Caco-2 (cell line): ENCODE results near the gene PSMA3. TPM values are rescaled to one million over a fixed set of nuclear protein-coding genes. Genes with fewer than 3 reads are reported as not detected.

Experiments
- BruUV-seq: library from RNA; stranded (reverse); fragments of 400-500 nt; replicated peaks from 2 replicates; lab custom pipeline; 2021; lab: Mats Ljungman, UMichigan
- CTCF ChIA-PET: fragments of 300-600 bp; sonication (Branson Sonifier 250); formaldehyde crosslinking; loops from one replicate; lab custom pipeline; 2022; ENCODE audit warnings: antibody characterized with exemption; lab: Charles Lee
- POLR2A ChIA-PET: fragments of 300-600 bp; sonication (Branson Sonifier 250); formaldehyde crosslinking; loops from one replicate; lab custom pipeline; 2022; ENCODE audit warnings: antibody characterized with exemption; lab: Charles Lee
- DNase-seq, 2 experiments: peaks; one replicate each; pipeline versions ENCODE4 v3.0.0 to v3.0.0-alpha.2; 2020 to 2022
- H3K27me3 ChIP-seq: replicated peaks from 2 replicates; pipeline ENCODE4 v1.6.0; 2011; ENCODE audit warnings: low read length; ENCODE audit not compliant: control insufficient read depth, insufficient read depth
- H3K36me3 ChIP-seq: 2 replicates; pipeline ENCODE4 v1.5.1; 2011; ENCODE audit warnings: low read length; ENCODE audit not compliant: control insufficient read depth, insufficient read depth
- H3K4me1 ChIP-seq: fragments of 250-450 bp; sonication (Bioruptor Pico); 2 replicates; pipeline ENCODE4 v1.5.1; 2020; ENCODE audit warnings: mild to moderate bottlenecking
- H3K4me3 ChIP-seq: 2 replicates; pipeline ENCODE4 v1.5.1; 2011; ENCODE audit warnings: low read depth, mild to moderate bottlenecking, control low read depth, low read length
- H3K9me3 ChIP-seq: fragments of 250-450 bp; sonication (Bioruptor Pico); 2 replicates; pipeline ENCODE4 v1.5.1; 2020; ENCODE audit warnings: mild to moderate bottlenecking, moderate library complexity
- H3K27ac Mint-ChIP-seq: one replicate; pipeline ENCODE4 v1.8.0; 2022; ENCODE audit warnings: mixed read lengths; ENCODE audit not compliant: unreplicated experiment
- H3K27me3 Mint-ChIP-seq: one replicate; pipeline ENCODE4 v1.8.0; 2022; ENCODE audit warnings: mixed read lengths; ENCODE audit not compliant: insufficient read depth, unreplicated experiment
- H3K36me3 Mint-ChIP-seq: one replicate; pipeline ENCODE4 v1.8.0; 2022; ENCODE audit warnings: mild to moderate bottlenecking, mixed read lengths; ENCODE audit not compliant: insufficient read depth, unreplicated experiment
- H3K4me1 Mint-ChIP-seq: one replicate; pipeline ENCODE4 v1.8.0; 2022; ENCODE audit warnings: low read depth, mixed read lengths; ENCODE audit not compliant: unreplicated experiment
- H3K4me3 Mint-ChIP-seq: one replicate; pipeline ENCODE4 v1.8.0; 2022; ENCODE audit warnings: mild to moderate bottlenecking, moderate library complexity, mixed read lengths; ENCODE audit not compliant: unreplicated experiment
- H3K9me3 Mint-ChIP-seq: one replicate; pipeline ENCODE4 v1.8.0; 2022; ENCODE audit warnings: mixed read lengths; ENCODE audit not compliant: unreplicated experiment
- CTCF ChIP-seq, 2 experiments: fragments of 200-600 bp in 1 of 2; IDR thresholded peaks; 1 replicate in 1 of 2; 2 replicates in 1 of 2; pipeline versions ENCODE4 v1.5.1 to v1.8.0; 2011 to 2022; ENCODE audit warnings: antibody characterized with exemption in 1 of 2, control low read depth in 1 of 2, inconsistent platforms in 1 of 2, low read depth in 1 of 2, low read length in 1 of 2, mild to moderate bottlenecking in 1 of 2, moderate library complexity in 1 of 2; ENCODE audit not compliant: insufficient read depth in 1 of 2, severe bottlenecking in 1 of 2, unreplicated experiment in 1 of 2
- intact Hi-C: fragments of 100-400 bp; cut with micrococcal nuclease; formaldehyde crosslinking; loops from one replicate; pipeline ENCODE4 v1.10.0; 2022; ENCODE audit not compliant: unreplicated experiment
- total RNA-seq: library from RNA; stranded (reverse); gene quantifications from 2 replicates; pipeline ENCODE4 v1.2.3, GENCODE V29; 2022

Gene PSMA3
- total RNA-seq, 1 experiment from 2014 or later = 334 TPM

- Histone ChIP-seq H3K4me1 (peaks cover 7% of the 10 kb centered on the region; the same call in 1 of the 2 replicates), H3K4me3 (peak overlapping the region; percentile 47), H3K36me3 (no peaks in the 10 kb centered on the region; the same call in 1 of the 2 replicates), H3K9me3 (no peaks in the 10 kb centered on the region), H3K27me3 (no peaks in the 10 kb centered on the region)
- ChIA-PET POLR2A (interaction anchor here (1.3 to 1.9 kb wide), 4 partner anchors 10 to 99 kb away, joined by 5 to 27 read pairs (median 12); partner anchors contain the start of genes PSMA3 and TOMM20L), CTCF (interaction anchor here (1.1 to 1.9 kb wide), 3 partner anchors 25 to 98 kb away, joined by 3 to 12 read pairs (median 7); partner anchors contain the start of genes PSMA3 and TOMM20L)
- DNase-seq = peak in 1 of 2 experiments; percentile 47
- intact Hi-C loops = loop anchor here (1.0 to 5.0 kb wide), 2 partner anchors 10 to 40 kb away; no protein-coding TSS in a partner anchor
- no peak overlapping the region for H3K27ac Mint-ChIP-seq
- peaks cover 41% of the 10 kb centered on the region for H3K36me3 Mint-ChIP-seq
- no peaks in the 10 kb centered on the region for H3K4me1 Mint-ChIP-seq
- TF ChIP-seq CTCF (IDR thresholded peaks at IDR 0.05; ENCODE audit: insufficient read depth in 1 of 2, low read depth in 1 of 2, low read length in 1 of 2, severe bottlenecking in 1 of 2, unreplicated experiment in 1 of 2) = no peak
- H3K27me3 Mint-ChIP-seq = no peaks in the 10 kb centered on the region
- H3K9me3 Mint-ChIP-seq = no peaks in the 10 kb centered on the region
- no peak overlapping the region for H3K4me3 Mint-ChIP-seq
- BruUV-seq = TSS peak; percentile 59
These were observed 52.7 kb downstream of the PSMA3 start for GRCh38 chr14:58297412-58297761.

GRCh38 chr14:58297762-58298476, 53.3 kb downstream of the PSMA3 start:
- Histone ChIP-seq H3K4me1 (peaks cover 7% of the 10 kb centered on the region; the same call in 1 of the 2 replicates), H3K27me3 (no peaks in the 10 kb centered on the region), H3K36me3 (peaks cover 2% of the 10 kb centered on the region), H3K4me3 (peak overlapping the region; percentile 85), H3K9me3 (no peaks in the 10 kb centered on the region)
- no peaks in the 10 kb centered on the region for H3K9me3 Mint-ChIP-seq
- no peaks in the 10 kb centered on the region for H3K4me1 Mint-ChIP-seq
- TF ChIP-seq CTCF (IDR thresholded peaks at IDR 0.05; ENCODE audit: insufficient read depth in 1 of 2, low read depth in 1 of 2, low read length in 1 of 2, severe bottlenecking in 1 of 2, unreplicated experiment in 1 of 2) = no peak
- peaks cover 36% of the 10 kb centered on the region for H3K36me3 Mint-ChIP-seq
- intact Hi-C loops = loop anchor here (1.0 to 5.0 kb wide), 5 partner anchors 11 to 98 kb away; partner anchors contain the start of genes ACTR10, PSMA3 and TOMM20L
- no peaks in the 10 kb centered on the region for H3K27me3 Mint-ChIP-seq
- H3K4me3 Mint-ChIP-seq = no peak overlapping the region
- DNase-seq = peak; percentile 98 to 99
- BruUV-seq = no TSS peak
- ChIA-PET CTCF (interaction anchor here (0.5 to 1.9 kb wide), 6 partner anchors 10 to 98 kb away, joined by 3 to 12 read pairs (median 6); partner anchors contain the start of genes PSMA3 and TOMM20L), POLR2A (interaction anchor here (0.5 to 1.9 kb wide), 14 partner anchors 10 to 1951 kb away, joined by 3 to 27 read pairs (median 5); partner anchors contain the start of genes PSMA3 and TOMM20L)
- H3K27ac Mint-ChIP-seq = no peak overlapping the region
